ENCODE measurements around the gene FBLN1. TPM values are rescaled to one million over a fixed set of nuclear protein-coding genes. Genes with fewer than 3 reads are reported as not detected.
A peak's percentile ranks its signal among the peaks of the same experiment; 100 is the strongest.

FBLN1 gene
- total and polyA plus RNA-seq, 9 donors: 93.4 to 235 (median 155) TPM

DNA sequence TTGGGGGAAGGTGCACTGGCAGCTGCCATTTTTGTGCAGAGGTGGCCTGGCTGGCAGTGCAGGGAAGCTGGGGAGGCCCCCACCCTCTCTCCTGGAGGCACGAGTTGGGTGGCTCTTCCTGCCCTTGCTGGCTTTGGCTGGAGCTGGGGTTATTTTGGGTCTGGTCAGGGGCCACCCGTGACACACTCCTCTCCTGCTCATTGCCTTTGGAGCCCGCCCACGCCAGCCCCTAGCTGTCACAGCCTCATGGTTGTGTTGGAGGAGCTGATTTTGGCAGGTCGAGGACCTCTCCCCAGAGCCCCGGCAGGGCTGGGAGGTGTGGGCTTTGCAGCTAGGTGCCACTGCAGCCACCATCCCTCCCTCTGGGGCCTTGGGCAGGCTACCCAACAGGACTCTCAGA lies 21.5 kb downstream of the FBLN1 start:
- Histone ChIP-seq H3K9me3 (replicated peaks; ENCODE audit: control insufficient read depth, low read depth, low read length) (no peaks in the 10 kb centered on the region), H3K27me3 (ENCODE audit: control insufficient read depth, insufficient read depth, low read length) (no peaks in the 10 kb centered on the region), H3K4me3 (ENCODE audit: low read length) (no peak overlapping the region), H3K4me1 (ENCODE audit: control insufficient read depth, insufficient read depth, low read length) (no peaks in the 10 kb centered on the region), H3K27ac (ENCODE audit: low read length) (no peak overlapping the region), H3K36me3 (ENCODE audit: control insufficient read depth, insufficient read depth, low read length) (peaks cover 59% of the 10 kb centered on the region)
- DNase-seq: no peak
- no CpG with 5 or more reads among the region's 6 CpGs for WGBS (ENCODE audit: insufficient coverage)

- Histone ChIP-seq H3K27ac (ENCODE audit: low read length) (no peak overlapping the region), H3K9me3 (replicated peaks; ENCODE audit: control insufficient read depth, low read depth, low read length) (no peaks in the 10 kb centered on the region), H3K4me3 (ENCODE audit: low read length) (no peak overlapping the region), H3K36me3 (ENCODE audit: control insufficient read depth, insufficient read depth, low read length) (peaks cover 57% of the 10 kb centered on the region), H3K4me1 (ENCODE audit: control insufficient read depth, insufficient read depth, low read length) (no peaks in the 10 kb centered on the region), H3K27me3 (ENCODE audit: control insufficient read depth, insufficient read depth, low read length) (no peaks in the 10 kb centered on the region)
- WGBS (ENCODE audit: insufficient coverage): no CpG with 5 or more reads among the region's 5 CpGs
- DNase-seq: no peak
These were observed 22.3 kb downstream of the FBLN1 start for GRCh38 chr22:45524966-45525365.

DNA sequence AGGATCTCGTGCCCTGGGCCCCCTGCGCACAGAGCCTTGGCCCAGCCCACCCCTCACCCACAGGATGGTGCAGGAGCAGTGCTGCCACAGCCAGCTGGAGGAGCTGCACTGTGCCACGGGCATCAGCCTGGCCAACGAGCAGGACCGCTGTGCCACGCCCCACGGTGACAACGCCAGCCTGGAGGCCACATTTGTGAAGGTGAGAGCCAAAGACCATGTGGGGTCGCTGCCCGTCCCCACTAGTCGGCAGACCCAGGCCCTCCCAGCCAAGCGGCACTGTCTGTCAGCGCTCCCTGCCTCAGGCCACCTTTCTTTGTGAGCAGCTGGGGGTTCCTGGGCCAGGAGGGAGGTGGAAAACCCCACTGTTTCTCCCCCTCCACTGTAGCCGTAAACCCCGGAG lies 22.8 kb downstream of the FBLN1 start:
- Histone ChIP-seq H3K9me3 (replicated peaks; ENCODE audit: control insufficient read depth, low read depth, low read length) (no peaks in the 10 kb centered on the region), H3K4me1 (ENCODE audit: control insufficient read depth, insufficient read depth, low read length) (no peaks in the 10 kb centered on the region), H3K36me3 (ENCODE audit: control insufficient read depth, insufficient read depth, low read length) (peaks cover 59% of the 10 kb centered on the region), H3K27ac (ENCODE audit: low read length) (no peak overlapping the region), H3K27me3 (ENCODE audit: control insufficient read depth, insufficient read depth, low read length) (no peaks in the 10 kb centered on the region), H3K4me3 (ENCODE audit: low read length) (no peak overlapping the region)
- WGBS (ENCODE audit: insufficient coverage): 88% methylated on average over 13 of the region's 15 CpGs
- no peak for DNase-seq

GRCh38 chr22:45526281-45526680 lies 23.6 kb downstream of the FBLN1 start:
- Histone ChIP-seq H3K4me1 (ENCODE audit: control insufficient read depth, insufficient read depth, low read length) (peaks cover 2% of the 10 kb centered on the region), H3K36me3 (ENCODE audit: control insufficient read depth, insufficient read depth, low read length) (peaks cover 60% of the 10 kb centered on the region), H3K27ac (ENCODE audit: low read length) (peak overlapping the region; percentile 72), H3K4me3 (ENCODE audit: low read length) (no peak overlapping the region), H3K27me3 (ENCODE audit: control insufficient read depth, insufficient read depth, low read length) (no peaks in the 10 kb centered on the region), H3K9me3 (replicated peaks; ENCODE audit: control insufficient read depth, low read depth, low read length) (no peaks in the 10 kb centered on the region)
- WGBS (ENCODE audit: insufficient coverage): 60% methylated on average over 4 of the region's 8 CpGs
- DNase-seq: peak; percentile 84

DNA sequence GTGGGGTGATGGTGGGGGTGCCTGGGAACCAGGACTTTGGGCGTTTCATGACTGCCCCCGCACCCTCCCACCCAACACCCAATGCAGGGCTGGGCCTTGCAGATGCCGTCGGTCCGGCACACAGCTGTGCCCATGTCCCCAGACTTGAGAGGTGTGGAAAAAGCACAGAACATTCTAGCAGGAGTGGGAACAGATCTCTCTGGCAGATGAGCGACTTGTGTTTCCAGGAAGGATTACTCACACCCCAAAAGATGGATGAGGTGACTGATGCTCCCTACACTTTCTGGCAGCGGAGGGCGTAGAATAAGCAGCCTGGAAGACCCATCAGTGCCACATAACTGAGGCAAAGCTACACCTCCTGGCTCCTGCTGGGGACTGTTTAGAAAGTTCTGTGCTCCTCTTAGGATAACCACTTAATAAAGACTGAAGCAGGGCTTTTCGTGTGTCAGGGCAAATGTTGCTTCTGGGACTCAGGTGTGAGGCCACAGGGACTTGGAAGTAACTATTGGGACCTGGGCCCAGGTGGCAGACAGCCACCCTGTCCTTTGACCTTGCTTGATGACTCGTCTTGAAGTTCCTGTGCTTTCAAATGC lies 24.2 kb downstream of the FBLN1 start:
- H3K4me3 ChIP-seq (ENCODE audit: low read length): no peak overlapping the region
- H3K27me3 ChIP-seq (ENCODE audit: control insufficient read depth, insufficient read depth, low read length): no peaks in the 10 kb centered on the region
- peak; percentile 84 for DNase-seq
- peaks cover 60% of the 10 kb centered on the region for H3K36me3 ChIP-seq (ENCODE audit: control insufficient read depth, insufficient read depth, low read length)
- WGBS (ENCODE audit: insufficient coverage): 62% methylated on average over 3 of the region's 10 CpGs
- H3K4me1 ChIP-seq (ENCODE audit: control insufficient read depth, insufficient read depth, low read length): peaks cover 8% of the 10 kb centered on the region
- H3K9me3 ChIP-seq (replicated peaks; ENCODE audit: control insufficient read depth, low read depth, low read length): no peaks in the 10 kb centered on the region
- peak overlapping the region; percentile 72 for H3K27ac ChIP-seq (ENCODE audit: low read length)

DNA sequence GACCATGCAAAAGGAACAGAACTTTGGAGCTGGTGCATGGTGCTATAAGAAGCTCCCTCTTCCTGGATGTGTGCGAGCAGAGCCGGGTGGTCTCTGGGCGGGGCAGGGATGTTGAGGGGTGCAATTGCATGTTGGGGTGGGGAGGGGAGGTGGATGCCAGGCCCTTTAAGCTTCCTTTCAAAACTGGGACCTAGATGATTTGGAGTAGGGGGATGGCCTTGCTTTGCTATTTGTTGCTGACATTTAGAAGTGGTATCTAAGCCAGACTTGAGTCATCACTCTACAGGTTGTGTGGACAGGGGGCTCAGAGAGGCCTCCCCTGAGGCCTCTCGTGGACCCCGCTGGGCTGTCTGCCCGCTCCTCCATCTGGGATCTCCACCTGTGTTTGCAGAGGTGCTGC lies 24.8 kb downstream of the FBLN1 start:
- no peaks in the 10 kb centered on the region for H3K27me3 ChIP-seq (ENCODE audit: control insufficient read depth, insufficient read depth, low read length)
- WGBS (ENCODE audit: insufficient coverage): 89% methylated on average over 6 of the region's 6 CpGs
- no peaks in the 10 kb centered on the region for H3K9me3 ChIP-seq (replicated peaks; ENCODE audit: control insufficient read depth, low read depth, low read length)
- H3K4me1 ChIP-seq (ENCODE audit: control insufficient read depth, insufficient read depth, low read length): peaks cover 12% of the 10 kb centered on the region
- peaks cover 60% of the 10 kb centered on the region for H3K36me3 ChIP-seq (ENCODE audit: control insufficient read depth, insufficient read depth, low read length)
- H3K27ac ChIP-seq (ENCODE audit: low read length): no peak overlapping the region
- DNase-seq: no peak
- H3K4me3 ChIP-seq (ENCODE audit: low read length): no peak overlapping the region

DNA sequence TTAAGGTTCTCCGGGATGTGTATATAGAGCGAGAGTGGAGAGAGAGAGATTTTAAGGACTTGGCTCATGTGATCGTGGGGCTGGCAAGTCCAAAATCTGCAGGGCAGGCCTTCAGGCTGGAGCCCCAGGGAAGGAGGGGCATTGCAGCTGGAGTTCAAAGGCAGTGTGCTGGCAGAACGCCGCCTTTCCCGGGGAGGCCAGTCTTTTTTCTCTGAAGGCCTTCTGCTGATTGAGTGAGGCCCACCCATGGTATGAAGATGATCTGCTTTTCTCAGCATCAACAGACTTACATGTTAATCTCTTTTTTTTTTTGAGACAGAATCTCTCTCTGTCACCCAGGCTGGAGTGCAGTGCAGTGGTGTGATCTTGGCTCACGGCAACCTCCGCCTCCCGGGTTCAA lies 25.4 kb downstream of the FBLN1 start:
- Histone ChIP-seq H3K4me1 (ENCODE audit: control insufficient read depth, insufficient read depth, low read length) (peaks cover 17% of the 10 kb centered on the region), H3K9me3 (replicated peaks; ENCODE audit: control insufficient read depth, low read depth, low read length) (no peaks in the 10 kb centered on the region), H3K27me3 (ENCODE audit: control insufficient read depth, insufficient read depth, low read length) (no peaks in the 10 kb centered on the region), H3K4me3 (ENCODE audit: low read length) (no peak overlapping the region), H3K36me3 (ENCODE audit: control insufficient read depth, insufficient read depth, low read length) (peaks cover 60% of the 10 kb centered on the region), H3K27ac (ENCODE audit: low read length) (no peak overlapping the region)
- DNase-seq: no peak
- WGBS (ENCODE audit: insufficient coverage): 11% methylated on average over 1 of the region's 9 CpGs

DNA sequence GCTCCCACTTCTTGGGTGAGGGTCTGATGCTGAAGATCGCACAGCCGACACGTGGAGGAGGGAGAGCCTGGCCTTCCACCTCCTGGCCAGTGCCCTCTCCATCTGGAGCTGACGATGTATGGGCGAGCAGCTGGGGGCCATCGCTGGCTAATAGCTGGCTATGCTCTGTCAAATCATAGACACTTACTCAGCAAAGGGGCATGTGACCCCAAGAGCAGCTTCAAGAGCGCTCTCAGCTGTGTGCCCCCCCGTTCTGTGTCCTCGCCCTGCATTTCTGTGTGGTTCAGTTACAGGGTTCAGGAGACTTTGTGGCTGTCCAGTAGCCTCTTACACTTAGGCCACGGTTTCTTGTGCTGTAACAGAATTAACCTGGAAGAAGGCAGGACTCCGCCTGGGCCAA lies 26.4 kb downstream of the FBLN1 start:
- 89% methylated on average over 6 of the region's 11 CpGs for WGBS (ENCODE audit: insufficient coverage)
- no peak overlapping the region for H3K27ac ChIP-seq (ENCODE audit: low read length)
- H3K27me3 ChIP-seq (ENCODE audit: control insufficient read depth, insufficient read depth, low read length): no peaks in the 10 kb centered on the region
- DNase-seq: no peak
- H3K4me3 ChIP-seq (ENCODE audit: low read length): no peak overlapping the region
- no peaks in the 10 kb centered on the region for H3K9me3 ChIP-seq (replicated peaks; ENCODE audit: control insufficient read depth, low read depth, low read length)
- H3K36me3 ChIP-seq (ENCODE audit: control insufficient read depth, insufficient read depth, low read length): peaks cover 60% of the 10 kb centered on the region
- H3K4me1 ChIP-seq (ENCODE audit: control insufficient read depth, insufficient read depth, low read length): peaks cover 27% of the 10 kb centered on the region

DNA sequence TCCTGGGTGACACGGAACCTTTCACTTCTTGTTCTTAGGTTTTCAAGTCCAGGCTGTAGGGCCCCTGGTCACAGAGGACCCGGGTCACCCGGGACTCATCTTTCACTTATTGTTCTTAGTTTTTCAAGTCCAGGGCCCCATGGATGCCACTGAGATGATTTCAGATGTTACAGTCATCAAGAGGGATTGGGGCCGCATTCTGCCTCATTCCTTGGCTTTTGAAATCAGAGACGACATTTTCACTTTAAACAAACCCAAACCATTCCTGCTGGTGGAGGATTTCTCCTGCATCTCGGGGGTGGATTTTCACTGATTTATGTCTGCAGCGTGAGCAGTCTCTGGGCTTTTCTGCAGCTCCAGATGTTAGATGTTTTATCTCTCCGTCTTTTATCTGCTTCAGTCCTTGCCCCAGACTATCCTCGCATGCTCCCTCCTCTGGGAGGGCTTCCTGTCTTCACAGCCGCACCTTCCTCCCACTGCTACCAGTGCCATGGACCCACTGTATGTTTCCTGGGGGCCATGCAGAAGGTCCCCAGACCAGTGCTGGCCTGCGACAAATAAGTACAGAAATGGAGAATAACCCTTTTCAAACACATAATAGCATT lies 27.4 kb downstream of the FBLN1 start:
- Histone ChIP-seq H3K27me3 (ENCODE audit: control insufficient read depth, insufficient read depth, low read length) (no peaks in the 10 kb centered on the region), H3K9me3 (replicated peaks; ENCODE audit: control insufficient read depth, low read depth, low read length) (no peaks in the 10 kb centered on the region), H3K36me3 (ENCODE audit: control insufficient read depth, insufficient read depth, low read length) (peaks cover 60% of the 10 kb centered on the region), H3K4me1 (ENCODE audit: control insufficient read depth, insufficient read depth, low read length) (peaks cover 30% of the 10 kb centered on the region), H3K4me3 (ENCODE audit: low read length) (no peak overlapping the region), H3K27ac (ENCODE audit: low read length) (no peak overlapping the region)
- 40% methylated on average over 7 of the region's 11 CpGs for WGBS (ENCODE audit: insufficient coverage)
- DNase-seq: no peak

DNA sequence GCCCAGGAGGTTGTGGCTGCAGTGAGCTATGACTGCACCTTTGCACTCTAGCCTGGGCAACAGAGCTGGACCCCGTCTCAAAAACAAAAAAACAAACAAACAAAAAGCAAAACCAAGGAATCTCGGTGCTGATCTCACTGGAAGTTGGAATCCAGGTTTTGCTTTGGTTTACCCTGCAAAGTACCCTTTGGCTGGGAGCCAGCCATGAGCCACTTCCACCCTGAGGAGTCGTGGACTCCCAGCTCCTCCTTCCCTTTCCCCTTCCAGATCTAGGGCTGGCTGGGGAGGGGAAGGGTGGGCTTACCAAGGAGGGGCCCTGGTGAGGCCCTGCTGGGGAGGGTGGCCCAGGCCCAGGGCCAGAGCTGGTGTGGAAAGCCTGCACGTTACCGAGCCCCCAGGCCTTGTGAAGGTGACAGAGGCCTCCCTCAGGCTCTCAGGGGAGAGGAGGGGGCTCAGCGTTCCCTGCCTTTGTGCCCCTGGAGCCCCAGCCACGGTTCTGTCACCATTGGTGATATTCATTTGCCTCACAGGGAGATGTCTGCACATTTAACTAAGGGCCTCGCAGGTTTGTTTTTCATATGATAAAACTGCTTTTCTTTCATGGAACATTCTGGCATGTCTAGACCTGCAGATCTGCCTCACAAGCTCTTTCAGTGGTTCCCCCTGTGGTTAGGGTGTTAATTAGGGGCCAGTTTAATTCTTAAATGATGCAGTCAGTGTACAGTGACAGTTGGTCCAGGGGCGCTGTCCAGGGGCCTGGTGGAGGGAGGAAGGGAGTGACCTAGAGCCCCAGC lies 29.0 kb downstream of the FBLN1 start:
- Histone ChIP-seq H3K36me3 (ENCODE audit: control insufficient read depth, insufficient read depth, low read length) (peaks cover 52% of the 10 kb centered on the region), H3K27ac (ENCODE audit: low read length) (no peak overlapping the region), H3K4me1 (ENCODE audit: control insufficient read depth, insufficient read depth, low read length) (peaks cover 34% of the 10 kb centered on the region), H3K27me3 (ENCODE audit: control insufficient read depth, insufficient read depth, low read length) (no peaks in the 10 kb centered on the region), H3K9me3 (replicated peaks; ENCODE audit: control insufficient read depth, low read depth, low read length) (no peaks in the 10 kb centered on the region), H3K4me3 (ENCODE audit: low read length) (no peak overlapping the region)
- WGBS (ENCODE audit: insufficient coverage): 48% methylated on average over 6 of the region's 9 CpGs
- no peak for DNase-seq
